Fibroblast of pulmonary artery (primary cell): ENCODE data around the gene CNGB1.
A peak's percentile ranks its signal among the peaks of the same experiment; 100 is the strongest.

ENCODE experiments used
- DNase-seq: peaks from one replicate; pipeline ENCODE4 v3.0.0-alpha.2; 2010; ENCODE audit warnings: low read depth
- H3K4me3 ChIP-seq: replicated peaks from 2 replicates; pipeline ENCODE4 v1.5.1; 2011; ENCODE audit warnings: low read depth, mild to moderate bottlenecking, control low read depth, low read length, moderate library complexity
- TF ChIP-seq, protein P1 (sequence below): IDR thresholded peaks from 2 replicates; pipeline ENCODE4 v1.5.1; 2011; ENCODE audit warnings: mild to moderate bottlenecking, control low read depth, low read length, inconsistent platforms; ENCODE audit errors: missing control alignments

CNGB1 gene

DNA sequence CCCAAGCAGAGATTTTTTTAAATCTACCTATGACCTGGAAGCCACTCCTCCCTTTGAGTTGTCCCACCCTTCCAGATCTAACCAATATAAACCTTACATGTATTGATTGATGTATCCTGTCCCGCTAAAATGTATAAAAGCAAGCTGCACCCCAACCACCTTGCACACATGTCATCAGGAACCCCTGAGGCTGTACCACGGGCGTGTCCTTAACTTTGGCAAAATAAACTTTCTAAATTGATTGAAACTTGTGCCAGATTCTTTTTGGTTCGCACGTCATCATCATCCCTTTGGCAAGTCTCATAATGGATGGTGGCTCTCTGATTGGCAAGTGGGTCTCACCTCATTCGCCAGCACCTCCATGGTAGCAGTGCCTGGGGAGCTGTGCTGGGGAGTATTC, 60.2 kb downstream of the CNGB1 start:
- H3K4me3 ChIP-seq, result no peak overlapping the region
- TF ChIP-seq, protein P1, sequence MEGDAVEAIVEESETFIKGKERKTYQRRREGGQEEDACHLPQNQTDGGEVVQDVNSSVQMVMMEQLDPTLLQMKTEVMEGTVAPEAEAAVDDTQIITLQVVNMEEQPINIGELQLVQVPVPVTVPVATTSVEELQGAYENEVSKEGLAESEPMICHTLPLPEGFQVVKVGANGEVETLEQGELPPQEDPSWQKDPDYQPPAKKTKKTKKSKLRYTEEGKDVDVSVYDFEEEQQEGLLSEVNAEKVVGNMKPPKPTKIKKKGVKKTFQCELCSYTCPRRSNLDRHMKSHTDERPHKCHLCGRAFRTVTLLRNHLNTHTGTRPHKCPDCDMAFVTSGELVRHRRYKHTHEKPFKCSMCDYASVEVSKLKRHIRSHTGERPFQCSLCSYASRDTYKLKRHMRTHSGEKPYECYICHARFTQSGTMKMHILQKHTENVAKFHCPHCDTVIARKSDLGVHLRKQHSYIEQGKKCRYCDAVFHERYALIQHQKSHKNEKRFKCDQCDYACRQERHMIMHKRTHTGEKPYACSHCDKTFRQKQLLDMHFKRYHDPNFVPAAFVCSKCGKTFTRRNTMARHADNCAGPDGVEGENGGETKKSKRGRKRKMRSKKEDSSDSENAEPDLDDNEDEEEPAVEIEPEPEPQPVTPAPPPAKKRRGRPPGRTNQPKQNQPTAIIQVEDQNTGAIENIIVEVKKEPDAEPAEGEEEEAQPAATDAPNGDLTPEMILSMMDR, result no peak
- no peak for DNase-seq

- no peak for DNase-seq
- TF ChIP-seq, protein P1, result no peak
- H3K4me3 ChIP-seq, result no peak overlapping the region
Observed at GRCh38 chr16:57908409-57908987, 62.4 kb downstream of the CNGB1 start.

- no peak overlapping the region for H3K4me3 ChIP-seq
- TF ChIP-seq, protein P1, result peak; percentile 53
- DNase-seq, result peak; percentile 15
Observed at GRCh38 chr16:57906382-57907316, 64.3 kb downstream of the CNGB1 start.

- TF ChIP-seq, protein P1, result no peak
- DNase-seq, result no peak
Observed at GRCh38 chr16:57904101-57904500, 66.8 kb downstream of the CNGB1 start.

DNA sequence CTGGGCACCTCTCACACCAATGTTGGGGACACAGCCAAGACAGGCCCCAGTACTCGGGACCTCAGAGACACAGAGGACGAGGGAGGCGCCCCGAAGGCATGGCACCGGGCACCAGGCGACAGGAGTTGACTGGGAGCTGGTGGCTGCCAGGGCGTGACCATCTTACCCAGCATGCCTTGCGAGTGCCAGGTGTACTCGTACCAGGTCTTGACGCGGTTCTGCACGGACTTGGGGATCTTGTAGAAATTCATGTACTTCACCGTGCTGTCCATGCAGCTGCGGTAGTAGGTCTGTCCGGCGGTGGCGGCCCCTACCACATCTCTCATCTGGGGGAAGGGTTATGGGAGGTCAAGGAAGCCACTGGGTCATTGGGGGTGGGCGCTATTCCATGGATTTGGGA, 67.3 kb downstream of the CNGB1 start:
- no peak for DNase-seq
- TF ChIP-seq, protein P1, result no peak
- no peak overlapping the region for H3K4me3 ChIP-seq

More at GRCh38 chr16:57904101-57904500, 66.8 kb downstream of the CNGB1 start:
- H3K4me3 ChIP-seq, result no peak overlapping the region

- no peak overlapping the region for H3K4me3 ChIP-seq
- DNase-seq, result no peak
- TF ChIP-seq, protein P1, result no peak
Observed at GRCh38 chr16:57901480-57902069, 69.4 kb downstream of the CNGB1 start.
